Activated naive CD8-positive, alpha-beta T cell treated with anti-CD3 and anti-CD28 coated beads, Interleukin-2, amount 10 ng/mL, durations not matched to agents 7 days and 5 days (primary cell): ENCODE measurements around the gene TM2D1. TPM values are rescaled to one million over a fixed set of nuclear protein-coding genes. Genes with fewer than 3 reads are reported as not detected.

ENCODE experiments used
- ATAC-seq: fragments of 150-1000 bp; cut with Tn5 transposase; one replicate; pipeline ENCODE4 v1.10.0; 2021; ENCODE audit warnings: low read depth, moderate library complexity
- POLR2A ChIA-PET: fragments of 350-600 bp; sonication (Branson Sonifier 250); formaldehyde crosslinking; loops from one replicate; lab custom pipeline; 2021; ENCODE audit warnings: antibody characterized with exemption; lab: Charles Lee
- DNase-seq: peaks from one replicate; pipeline ENCODE4 v3.0.0; 2021
- H3K27ac Mint-ChIP-seq: one replicate; pipeline ENCODE4 v1.8.0; 2022; ENCODE audit warnings: mild to moderate bottlenecking, mixed read lengths
- H3K27me3 Mint-ChIP-seq: one replicate; pipeline ENCODE4 v1.8.0; 2022; ENCODE audit warnings: mild to moderate bottlenecking, moderate library complexity, mixed read lengths
- H3K36me3 Mint-ChIP-seq: one replicate; pipeline ENCODE4 v1.8.0; 2021; ENCODE audit warnings: mild to moderate bottlenecking, mixed read lengths
- H3K4me1 Mint-ChIP-seq: one replicate; pipeline ENCODE4 v1.8.0; 2021; ENCODE audit warnings: mixed read lengths
- H3K4me3 Mint-ChIP-seq: one replicate; pipeline ENCODE4 v1.8.0; 2022; ENCODE audit warnings: mild to moderate bottlenecking, moderate library complexity, mixed read lengths
- H3K9me3 Mint-ChIP-seq: one replicate; pipeline ENCODE4 v1.8.0; 2021; ENCODE audit warnings: mixed read lengths
- total RNA-seq, 2 experiments: library from RNA; stranded (reverse); gene quantifications; one replicate each; pipeline ENCODE4 v1.2.3, GENCODE V29; 2021

TM2D1 gene
- total RNA-seq, 2 experiments from 2014 or later = 37.7 to 43.8 TPM

- H3K4me3 Mint-ChIP-seq = no peak overlapping the region
- POLR2A ChIA-PET = no interaction called here
These were observed 70.9 kb downstream of the TM2D1 start for GRCh38 chr1:61654067-61654466.

GRCh38 chr1:61648983-61649742 is 75.8 kb downstream of the TM2D1 start:
- ATAC-seq (no peak), DNase-seq (no peak)
- Mint-ChIP-seq H3K4me1 (no peaks in the 10 kb centered on the region), H3K4me3 (no peak overlapping the region), H3K27ac (no peak overlapping the region), H3K9me3 (no peaks in the 10 kb centered on the region), H3K36me3 (no peaks in the 10 kb centered on the region), H3K27me3 (no peaks in the 10 kb centered on the region)
- POLR2A ChIA-PET = no interaction called here

More at GRCh38 chr1:61654067-61654466, 70.9 kb downstream of the TM2D1 start:
- no peak for DNase-seq
- Mint-ChIP-seq H3K9me3 (no peaks in the 10 kb centered on the region), H3K36me3 (no peaks in the 10 kb centered on the region), H3K27ac (no peak overlapping the region), H3K4me1 (no peaks in the 10 kb centered on the region), H3K27me3 (no peaks in the 10 kb centered on the region)
- no peak for ATAC-seq

GRCh38 chr1:61647142-61647541 is 77.8 kb downstream of the TM2D1 start:
- Mint-ChIP-seq H3K4me1 (no peaks in the 10 kb centered on the region), H3K27me3 (no peaks in the 10 kb centered on the region), H3K36me3 (no peaks in the 10 kb centered on the region), H3K4me3 (no peak overlapping the region), H3K27ac (no peak overlapping the region), H3K9me3 (no peaks in the 10 kb centered on the region)
- ATAC-seq = no peak
- DNase-seq = no peak
- POLR2A ChIA-PET = no interaction called here

GRCh38 chr1:61645476-61645875 is 79.5 kb downstream of the TM2D1 start:
- Mint-ChIP-seq H3K4me1 (peaks cover 12% of the 10 kb centered on the region), H3K27ac (no peak overlapping the region), H3K27me3 (no peaks in the 10 kb centered on the region), H3K36me3 (no peaks in the 10 kb centered on the region), H3K9me3 (no peaks in the 10 kb centered on the region), H3K4me3 (no peak overlapping the region)
- ATAC-seq = no peak
- POLR2A ChIA-PET = no interaction called here
- no peak for DNase-seq

GRCh38 chr1:61644303-61644702 is 80.6 kb downstream of the TM2D1 start:
- POLR2A ChIA-PET = no interaction called here
- no peak overlapping the region for H3K27ac Mint-ChIP-seq
- no peaks in the 10 kb centered on the region for H3K27me3 Mint-ChIP-seq
- H3K4me1 Mint-ChIP-seq = peaks cover 12% of the 10 kb centered on the region
- ATAC-seq (no peak), DNase-seq (no peak)
- H3K9me3 Mint-ChIP-seq = no peaks in the 10 kb centered on the region
- H3K36me3 Mint-ChIP-seq = no peaks in the 10 kb centered on the region
- no peak overlapping the region for H3K4me3 Mint-ChIP-seq

GRCh38 chr1:61642475-61643232 is 82.3 kb downstream of the TM2D1 start:
- ATAC-seq = no peak
- Mint-ChIP-seq H3K4me1 (peaks cover 12% of the 10 kb centered on the region), H3K27ac (no peak overlapping the region), H3K9me3 (no peaks in the 10 kb centered on the region), H3K36me3 (no peaks in the 10 kb centered on the region), H3K4me3 (no peak overlapping the region), H3K27me3 (peaks cover 4% of the 10 kb centered on the region)
- POLR2A ChIA-PET = interaction anchor here (0.5 kb wide), 1 partner anchor 185 kb away, joined by 3 read pairs; no protein-coding TSS in a partner anchor
- DNase-seq = no peak

GRCh38 chr1:61641578-61642336 is 83.2 kb downstream of the TM2D1 start:
- Mint-ChIP-seq H3K27me3 (peaks cover 4% of the 10 kb centered on the region), H3K4me1 (peaks cover 12% of the 10 kb centered on the region), H3K9me3 (no peaks in the 10 kb centered on the region), H3K36me3 (no peaks in the 10 kb centered on the region), H3K27ac (peak overlapping the region; percentile 37), H3K4me3 (peak overlapping the region; percentile 81)
- DNase-seq (peak; percentile 73), ATAC-seq (peak; percentile 98)
- POLR2A ChIA-PET = interaction anchor here (0.7 kb wide), 1 partner anchor 142 kb away, joined by 3 read pairs; no protein-coding TSS in a partner anchor

- Mint-ChIP-seq H3K27ac (peak overlapping the region; percentile 37), H3K4me3 (peak overlapping the region; percentile 81), H3K4me1 (peaks cover 12% of the 10 kb centered on the region), H3K27me3 (peaks cover 6% of the 10 kb centered on the region), H3K36me3 (no peaks in the 10 kb centered on the region), H3K9me3 (no peaks in the 10 kb centered on the region)
- DNase-seq (no peak), ATAC-seq (no peak)
- POLR2A ChIA-PET = interaction anchor here (0.7 kb wide), 1 partner anchor 143 kb away, joined by 3 read pairs; no protein-coding TSS in a partner anchor
These were observed 84.1 kb downstream of the TM2D1 start for GRCh38 chr1:61640531-61641530.

- no peak for ATAC-seq
- H3K27ac Mint-ChIP-seq = peak overlapping the region; percentile 3
- H3K27me3 Mint-ChIP-seq = peaks cover 6% of the 10 kb centered on the region
- peaks cover 12% of the 10 kb centered on the region for H3K4me1 Mint-ChIP-seq
- H3K9me3 Mint-ChIP-seq = no peaks in the 10 kb centered on the region
- DNase-seq = no peak
- H3K4me3 Mint-ChIP-seq = no peak overlapping the region
- H3K36me3 Mint-ChIP-seq = no peaks in the 10 kb centered on the region
- POLR2A ChIA-PET = no interaction called here
These were observed 85.2 kb downstream of the TM2D1 start for GRCh38 chr1:61639608-61640336.

GRCh38 chr1:61638911-61639605 is 85.9 kb downstream of the TM2D1 start:
- Mint-ChIP-seq H3K36me3 (no peaks in the 10 kb centered on the region), H3K27ac (no peak overlapping the region), H3K9me3 (no peaks in the 10 kb centered on the region), H3K4me3 (no peak overlapping the region), H3K27me3 (peaks cover 6% of the 10 kb centered on the region), H3K4me1 (peaks cover 12% of the 10 kb centered on the region)
- DNase-seq = no peak
- no peak for ATAC-seq
- POLR2A ChIA-PET = no interaction called here

GRCh38 chr1:61638296-61638695 is 86.6 kb downstream of the TM2D1 start:
- Mint-ChIP-seq H3K27me3 (peaks cover 6% of the 10 kb centered on the region), H3K9me3 (no peaks in the 10 kb centered on the region), H3K27ac (no peak overlapping the region), H3K4me1 (peaks cover 12% of the 10 kb centered on the region), H3K36me3 (no peaks in the 10 kb centered on the region), H3K4me3 (no peak overlapping the region)
- DNase-seq = no peak
- POLR2A ChIA-PET = no interaction called here
- no peak for ATAC-seq
